Stimulated activated memory B cell treated with anti-CD40 and anti-IgM and Interleukin-4, amounts not matched to agents 10 μg/mL and 1 μg/mL and 100 μg/mL, for 72 hours (primary cell): Measurements from ENCODE around the gene NF1.
"Not testable (repeated sequence)": the region's sequence is repeated elsewhere in the genome, so short reads cannot be mapped to it uniquely, and the experiment has no call there.

Source experiments
- ATAC-seq: fragments of 150-1000 bp; cut with Tn5 transposase; 2 replicates; pipeline ENCODE4 v1.10.0; 2021
- H3K27ac Mint-ChIP-seq: one replicate; pipeline ENCODE4 v1.8.0; 2022; ENCODE audit warnings: mild to moderate bottlenecking, mixed read lengths
- H3K27me3 Mint-ChIP-seq: one replicate; pipeline ENCODE4 v1.8.0; 2022; ENCODE audit warnings: mixed read lengths
- H3K36me3 Mint-ChIP-seq: one replicate; pipeline ENCODE4 v1.8.0; 2022; ENCODE audit warnings: mixed read lengths
- H3K4me1 Mint-ChIP-seq: one replicate; pipeline ENCODE4 v1.8.0; 2022; ENCODE audit warnings: mixed read lengths
- H3K4me3 Mint-ChIP-seq: one replicate; pipeline ENCODE4 v1.8.0; 2022; ENCODE audit warnings: mild to moderate bottlenecking, moderate library complexity, mixed read lengths
- H3K9me3 Mint-ChIP-seq: one replicate; pipeline ENCODE4 v1.8.0; 2022; ENCODE audit warnings: mixed read lengths

NF1 gene

GRCh38 chr17:31174215-31174614 is 79.4 kb downstream of the NF1 start:
- H3K4me1 Mint-ChIP-seq: no peaks in the 10 kb centered on the region
- no peak for ATAC-seq
- H3K27me3 Mint-ChIP-seq: no peaks in the 10 kb centered on the region
- H3K27ac Mint-ChIP-seq: no peak overlapping the region
- H3K36me3 Mint-ChIP-seq: peaks cover 12% of the 10 kb centered on the region
- H3K9me3 Mint-ChIP-seq: no peaks in the 10 kb centered on the region
- no peak overlapping the region for H3K4me3 Mint-ChIP-seq

- no peak for ATAC-seq
- no peak overlapping the region for H3K27ac Mint-ChIP-seq
- H3K27me3 Mint-ChIP-seq: no peaks in the 10 kb centered on the region
- H3K9me3 Mint-ChIP-seq: no peaks in the 10 kb centered on the region
- no peaks in the 10 kb centered on the region for H3K4me1 Mint-ChIP-seq
- no peak overlapping the region for H3K4me3 Mint-ChIP-seq
- peaks cover 10% of the 10 kb centered on the region for H3K36me3 Mint-ChIP-seq
Observed at GRCh38 chr17:31175237-31175636, 80.5 kb downstream of the NF1 start.

GRCh38 chr17:31176143-31176542 is 81.4 kb downstream of the NF1 start:
- peaks cover 10% of the 10 kb centered on the region for H3K36me3 Mint-ChIP-seq
- H3K4me3 Mint-ChIP-seq, H3K27me3 Mint-ChIP-seq, H3K4me1 Mint-ChIP-seq, H3K9me3 Mint-ChIP-seq, ATAC-seq, H3K27ac Mint-ChIP-seq: not testable (repeated sequence)

- not testable (repeated sequence) for H3K27me3 Mint-ChIP-seq, ATAC-seq, H3K27ac Mint-ChIP-seq, H3K9me3 Mint-ChIP-seq, H3K4me3 Mint-ChIP-seq, H3K4me1 Mint-ChIP-seq
- H3K36me3 Mint-ChIP-seq: peaks cover 24% of the 10 kb centered on the region
Observed at GRCh38 chr17:31178951-31179350, 84.2 kb downstream of the NF1 start.

- H3K27me3 Mint-ChIP-seq: no peaks in the 10 kb centered on the region
- peaks cover 14% of the 10 kb centered on the region for H3K36me3 Mint-ChIP-seq
- H3K4me3 Mint-ChIP-seq: no peak overlapping the region
- no peaks in the 10 kb centered on the region for H3K9me3 Mint-ChIP-seq
- H3K4me1 Mint-ChIP-seq: no peaks in the 10 kb centered on the region
- no peak for ATAC-seq
- no peak overlapping the region for H3K27ac Mint-ChIP-seq
Observed at GRCh38 chr17:31195305-31195704, 100.5 kb downstream of the NF1 start.

GRCh38 chr17:31198026-31198425 is 103.2 kb downstream of the NF1 start:
- H3K9me3 Mint-ChIP-seq: no peaks in the 10 kb centered on the region
- no peak for ATAC-seq

GRCh38 chr17:31198666-31199065 is 103.9 kb downstream of the NF1 start:
- H3K36me3 Mint-ChIP-seq, H3K27me3 Mint-ChIP-seq: not testable (repeated sequence)

More at GRCh38 chr17:31198026-31198425, 103.2 kb downstream of the NF1 start:
- H3K27ac Mint-ChIP-seq: no peak overlapping the region
- no peaks in the 10 kb centered on the region for H3K4me1 Mint-ChIP-seq
- H3K27me3 Mint-ChIP-seq: no peaks in the 10 kb centered on the region
- peaks cover 8% of the 10 kb centered on the region for H3K36me3 Mint-ChIP-seq
- no peak overlapping the region for H3K4me3 Mint-ChIP-seq

GRCh38 chr17:31200287-31200686 is 105.5 kb downstream of the NF1 start:
- Mint-ChIP-seq H3K4me1 (no peaks in the 10 kb centered on the region), H3K36me3 (no peaks in the 10 kb centered on the region), H3K27me3 (no peaks in the 10 kb centered on the region), H3K9me3 (no peaks in the 10 kb centered on the region), H3K27ac (no peak overlapping the region), H3K4me3 (no peak overlapping the region)
- ATAC-seq: no peak

More at GRCh38 chr17:31198666-31199065, 103.9 kb downstream of the NF1 start:
- not testable (repeated sequence) for H3K4me3 Mint-ChIP-seq, ATAC-seq, H3K27ac Mint-ChIP-seq, H3K9me3 Mint-ChIP-seq, H3K4me1 Mint-ChIP-seq

GRCh38 chr17:31202968-31203367 is 108.2 kb downstream of the NF1 start:
- H3K4me3 Mint-ChIP-seq: no peak overlapping the region
- no peaks in the 10 kb centered on the region for H3K4me1 Mint-ChIP-seq
- no peaks in the 10 kb centered on the region for H3K27me3 Mint-ChIP-seq
- no peak overlapping the region for H3K27ac Mint-ChIP-seq
- H3K36me3 Mint-ChIP-seq: no peaks in the 10 kb centered on the region
- H3K9me3 Mint-ChIP-seq: no peaks in the 10 kb centered on the region
- no peak for ATAC-seq

GRCh38 chr17:31211352-31212012 is 116.7 kb downstream of the NF1 start:
- Mint-ChIP-seq H3K4me1 (no peaks in the 10 kb centered on the region), H3K27ac (no peak overlapping the region), H3K36me3 (no peaks in the 10 kb centered on the region), H3K27me3 (no peaks in the 10 kb centered on the region), H3K9me3 (no peaks in the 10 kb centered on the region), H3K4me3 (no peak overlapping the region)
- ATAC-seq: no peak

- H3K27me3 Mint-ChIP-seq: no peaks in the 10 kb centered on the region
- no peak overlapping the region for H3K27ac Mint-ChIP-seq
- no peak for ATAC-seq
- no peaks in the 10 kb centered on the region for H3K36me3 Mint-ChIP-seq
- no peaks in the 10 kb centered on the region for H3K4me1 Mint-ChIP-seq
- H3K4me3 Mint-ChIP-seq: no peak overlapping the region
- H3K9me3 Mint-ChIP-seq: no peaks in the 10 kb centered on the region
Observed at GRCh38 chr17:31216031-31216751, 121.4 kb downstream of the NF1 start.

GRCh38 chr17:31224366-31224765 is 129.6 kb downstream of the NF1 start:
- Mint-ChIP-seq H3K9me3 (no peaks in the 10 kb centered on the region), H3K36me3 (peaks cover under 1% of the 10 kb centered on the region), H3K27me3 (no peaks in the 10 kb centered on the region), H3K4me1 (peaks cover 9% of the 10 kb centered on the region), H3K27ac (no peak overlapping the region), H3K4me3 (no peak overlapping the region)
- ATAC-seq: no peak

GRCh38 chr17:31225831-31226230 is 131.1 kb downstream of the NF1 start:
- no peak overlapping the region for H3K27ac Mint-ChIP-seq

GRCh38 chr17:31226373-31226772 is 131.6 kb downstream of the NF1 start:
- H3K4me3 Mint-ChIP-seq: no peak overlapping the region
- no peak for ATAC-seq
- H3K27me3 Mint-ChIP-seq: no peaks in the 10 kb centered on the region
- H3K4me1 Mint-ChIP-seq: peaks cover 17% of the 10 kb centered on the region
- no peaks in the 10 kb centered on the region for H3K9me3 Mint-ChIP-seq
- peaks cover 11% of the 10 kb centered on the region for H3K36me3 Mint-ChIP-seq
- H3K27ac Mint-ChIP-seq: no peak overlapping the region

More at GRCh38 chr17:31225831-31226230, 131.1 kb downstream of the NF1 start:
- no peaks in the 10 kb centered on the region for H3K9me3 Mint-ChIP-seq
- H3K4me3 Mint-ChIP-seq: no peak overlapping the region
- peaks cover 11% of the 10 kb centered on the region for H3K36me3 Mint-ChIP-seq
- H3K4me1 Mint-ChIP-seq: peaks cover 11% of the 10 kb centered on the region
- no peaks in the 10 kb centered on the region for H3K27me3 Mint-ChIP-seq
- no peak for ATAC-seq

- Mint-ChIP-seq H3K4me1 (peaks cover 22% of the 10 kb centered on the region), H3K36me3 (peaks cover 11% of the 10 kb centered on the region), H3K27ac (no peak overlapping the region), H3K4me3 (no peak overlapping the region), H3K27me3 (no peaks in the 10 kb centered on the region), H3K9me3 (no peaks in the 10 kb centered on the region)
- ATAC-seq: no peak
Observed at GRCh38 chr17:31226950-31227349, 132.2 kb downstream of the NF1 start.

- no peak overlapping the region for H3K27ac Mint-ChIP-seq
- H3K36me3 Mint-ChIP-seq: peaks cover 39% of the 10 kb centered on the region
- no peaks in the 10 kb centered on the region for H3K27me3 Mint-ChIP-seq
- no peak overlapping the region for H3K4me3 Mint-ChIP-seq
- ATAC-seq: no peak
- H3K4me1 Mint-ChIP-seq: peaks cover 18% of the 10 kb centered on the region
- H3K9me3 Mint-ChIP-seq: no peaks in the 10 kb centered on the region
Observed at GRCh38 chr17:31231852-31232251, 137.1 kb downstream of the NF1 start.
